C4-2B (cell line): ENCODE results near the gene PPP2R5C.

ENCODE experiments used
- H3K27ac ChIP-seq: fragments of 450-650 bp; 2 replicates; pipeline ENCODE4 v1.5.1; 2017
- CTCF ChIP-seq: fragments of 450-650 bp; conservative IDR thresholded peaks from 2 replicates; pipeline ENCODE4 v1.5.1; 2017; ENCODE audit warnings: mild to moderate bottlenecking
- ZFX ChIP-seq: fragments of 450-650 bp; IDR thresholded peaks from 2 replicates; pipeline ENCODE4 v1.6.1; 2017

The PPP2R5C gene

GRCh38 chr14:101950100-101950499 lies 188.6 kb downstream of the PPP2R5C start:
- TF ChIP-seq CTCF (no peak), ZFX (no peak)
- no peak overlapping the region for H3K27ac ChIP-seq

GRCh38 chr14:101950516-101951215 lies 189.2 kb downstream of the PPP2R5C start:
- TF ChIP-seq ZFX (no peak), CTCF (no peak)
- no peak overlapping the region for H3K27ac ChIP-seq

- TF ChIP-seq CTCF (no peak), ZFX (no peak)
- no peak overlapping the region for H3K27ac ChIP-seq
Measured at GRCh38 chr14:101953151-101953550, 191.6 kb downstream of the PPP2R5C start.

GRCh38 chr14:101954501-101954900 lies 193.0 kb downstream of the PPP2R5C start:
- TF ChIP-seq ZFX (no peak), CTCF (no peak)
- no peak overlapping the region for H3K27ac ChIP-seq

GRCh38 chr14:101955695-101956161 lies 194.2 kb downstream of the PPP2R5C start:
- no peak overlapping the region for H3K27ac ChIP-seq
- TF ChIP-seq ZFX (no peak), CTCF (no peak)

- H3K27ac ChIP-seq = no peak overlapping the region
- TF ChIP-seq ZFX = no peak
- no peak for TF ChIP-seq CTCF
Measured at GRCh38 chr14:101956179-101956885, 194.8 kb downstream of the PPP2R5C start.

- no peak overlapping the region for H3K27ac ChIP-seq
- TF ChIP-seq ZFX (no peak), CTCF (no peak)
Measured at GRCh38 chr14:101957406-101958234, 196.1 kb downstream of the PPP2R5C start.
